IMR-90 (cell line): Measurements from ENCODE around the gene IFT74. TPM values are rescaled to one million over a fixed set of nuclear protein-coding genes. Genes with fewer than 3 reads are reported as not detected.

Experiments used
- ATAC-seq: fragments of 200-7000 bp; cut with Tn5 transposase; 2 replicates; pipeline ENCODE4 v1.9.1; 2020; ENCODE audit warnings: low read depth, mild to moderate bottlenecking, moderate library complexity
- BruUV-seq: library from RNA; stranded (reverse); fragments of 400-500 nt; replicated peaks from 2 replicates; lab custom pipeline; 2021; lab: Mats Ljungman, UMichigan
- CTCF ChIA-PET: fragments of 300-600 bp; formaldehyde crosslinking; extraction: SDS; loops from one replicate; lab custom pipeline; 2021; ENCODE audit warnings: antibody characterized with exemption; lab: Yijun Ruan, JAX
- POLR2A ChIA-PET: fragments of 300-600 bp; sonication (Branson Sonifier 250); formaldehyde crosslinking; loops from one replicate; lab custom pipeline; 2022; ENCODE audit warnings: antibody characterized with exemption; ENCODE audit not compliant: unreplicated experiment; lab: Charles Lee
- DNase-seq: peaks from one replicate; pipeline ENCODE4 v3.0.0; 2013
- H2AFZ ChIP-seq: replicated peaks from 2 replicates; pipeline ENCODE3; 2013; ENCODE audit warnings: low read length, mild to moderate bottlenecking; ENCODE audit not compliant: poor library complexity
- H2AK5ac ChIP-seq: 2 replicates; pipeline ENCODE4 v1.6.1; 2013; ENCODE audit warnings: low read depth, low read length, inconsistent platforms
- H2AK9ac ChIP-seq: replicated peaks from 2 replicates; pipeline ENCODE3; 2013; ENCODE audit warnings: mild to moderate bottlenecking, low read depth, low read length, moderate library complexity; ENCODE audit not compliant: poor library complexity
- H2BK120ac ChIP-seq: 2 replicates; pipeline ENCODE4 v1.6.1; 2013; ENCODE audit warnings: low read depth, low read length, inconsistent platforms
- H2BK15ac ChIP-seq: 3 replicates; pipeline ENCODE4 v1.6.1; 2013; ENCODE audit warnings: low read depth, low read length, inconsistent platforms
- H2BK20ac ChIP-seq: 2 replicates; pipeline ENCODE4 v1.6.1; 2013; ENCODE audit warnings: low read depth, mild to moderate bottlenecking, inconsistent platforms, low read length, moderate library complexity
- H2BK5ac ChIP-seq: 2 replicates; pipeline ENCODE4 v1.6.1; 2013; ENCODE audit warnings: mild to moderate bottlenecking, low read depth, low read length, inconsistent platforms; ENCODE audit not compliant: poor library complexity, severe bottlenecking
- H3K14ac ChIP-seq: replicated peaks from 2 replicates; pipeline ENCODE4 v1.6.1; 2013; ENCODE audit warnings: low read depth, low read length, inconsistent platforms
- H3K18ac ChIP-seq: 2 replicates; pipeline ENCODE4 v1.6.1; 2013; ENCODE audit warnings: low read depth, low read length, control low read depth
- H3K23ac ChIP-seq: 2 replicates; pipeline ENCODE4 v1.6.1; 2013; ENCODE audit warnings: low read depth, low read length, inconsistent platforms
- H3K27ac ChIP-seq: 2 replicates; pipeline ENCODE4 v1.5.1; 2013; ENCODE audit warnings: mild to moderate bottlenecking, control low read depth, low read length; ENCODE audit not compliant: insufficient read depth
- H3K27me3 ChIP-seq: 2 replicates; pipeline ENCODE4 v1.6.1; 2013; ENCODE audit warnings: low read length; ENCODE audit not compliant: control insufficient read depth, insufficient read depth
- H3K36me3 ChIP-seq: 2 replicates; pipeline ENCODE4 v1.6.1; 2013; ENCODE audit warnings: low read length, mixed read lengths; ENCODE audit not compliant: control insufficient read depth, insufficient read depth
- H3K4ac ChIP-seq: 2 replicates; pipeline ENCODE4 v1.6.1; 2013; ENCODE audit warnings: low read depth, low read length, inconsistent platforms
- H3K4me1 ChIP-seq: 2 replicates; pipeline ENCODE4 v1.6.1; 2013; ENCODE audit warnings: low read length, mixed read lengths; ENCODE audit not compliant: control insufficient read depth, insufficient read depth
- H3K4me2 ChIP-seq: 2 replicates; pipeline ENCODE4 v1.6.1; 2013; ENCODE audit warnings: low read depth, mild to moderate bottlenecking, control low read depth, low read length, moderate library complexity
- H3K4me3 ChIP-seq: 2 replicates; pipeline ENCODE4 v1.5.1; 2013; ENCODE audit warnings: low read depth, mild to moderate bottlenecking, control low read depth, low read length, moderate library complexity; ENCODE audit not compliant: insufficient read depth
- H3K56ac ChIP-seq: 2 replicates; pipeline ENCODE4 v1.6.1; 2013; ENCODE audit warnings: low read length, inconsistent platforms; ENCODE audit not compliant: insufficient read depth; ENCODE audit errors: extremely low read depth
- H3K79me1 ChIP-seq, 2 experiments: 2 replicates each; pipeline ENCODE4 v1.6.1; 2013; ENCODE audit warnings: low read length in 2 of 2, inconsistent platforms in 1 of 2, low read depth in 1 of 2
- H3K9ac ChIP-seq: 2 replicates; pipeline ENCODE4 v1.6.1; 2013; ENCODE audit warnings: low read depth, low read length, control low read depth
- H3K9me1 ChIP-seq: 2 replicates; pipeline ENCODE4 v1.6.1; 2013; ENCODE audit warnings: low read length, inconsistent platforms; ENCODE audit not compliant: insufficient read depth
- H3K9me3 ChIP-seq: 2 replicates; pipeline ENCODE4 v1.6.1; 2013; ENCODE audit warnings: low read length; ENCODE audit not compliant: control insufficient read depth, insufficient read depth
- H4K20me1 ChIP-seq: 2 replicates; pipeline ENCODE4 v1.6.1; 2013; ENCODE audit warnings: low read length, inconsistent platforms; ENCODE audit not compliant: insufficient read depth
- H4K5ac ChIP-seq: 2 replicates; pipeline ENCODE4 v1.6.1; 2013; ENCODE audit warnings: mild to moderate bottlenecking, low read depth, low read length, control low read depth
- H4K8ac ChIP-seq, 2 experiments: 2 replicates each; pipeline ENCODE4 v1.6.1; 2013; ENCODE audit warnings: low read depth in 2 of 2, low read length in 2 of 2, control low read depth in 1 of 2, inconsistent platforms in 1 of 2
- H4K91ac ChIP-seq: 2 replicates; pipeline ENCODE4 v1.6.1; 2013; ENCODE audit warnings: low read depth, low read length, inconsistent platforms; ENCODE audit not compliant: insufficient read depth
- BHLHE40 ChIP-seq: fragments of 150-350 bp; IDR thresholded peaks from 2 replicates; pipeline ENCODE4 v1.6.1; 2016; ENCODE audit warnings: mild to moderate bottlenecking, low read depth, low read length
- CEBPB ChIP-seq: IDR thresholded peaks from 2 replicates; pipeline ENCODE4 v1.6.1; 2012; ENCODE audit warnings: low read depth, low read length, improper control_type of control experiment
- CHD1 ChIP-seq: IDR thresholded peaks from 2 replicates; pipeline ENCODE4 v1.6.1; 2012; ENCODE audit warnings: low read depth, low read length, improper control_type of control experiment
- CTCF ChIP-seq: conservative IDR thresholded peaks from 2 replicates; pipeline ENCODE4 v1.5.1; 2012; ENCODE audit warnings: mild to moderate bottlenecking, low read depth, low read length, improper control_type of control experiment
- ELK1 ChIP-seq: fragments of 150-350 bp; IDR thresholded peaks from 2 replicates; pipeline ENCODE4 v1.6.1; 2016; ENCODE audit warnings: low read depth, mild to moderate bottlenecking, low read length, moderate library complexity, borderline replicate concordance
- MAZ ChIP-seq: IDR thresholded peaks from 2 replicates; pipeline ENCODE4 v1.6.1; 2012; ENCODE audit warnings: low read depth, mild to moderate bottlenecking, low read length, improper control_type of control experiment, moderate library complexity, borderline replicate concordance
- MXI1 ChIP-seq: IDR thresholded peaks from 2 replicates; pipeline ENCODE4 v1.6.1; 2012; ENCODE audit warnings: low read depth, mild to moderate bottlenecking, low read length, moderate library complexity, borderline replicate concordance
- POLR2A ChIP-seq: IDR thresholded peaks from 2 replicates; pipeline ENCODE4 v1.6.1; 2012; ENCODE audit warnings: mild to moderate bottlenecking, low read depth, low read length
- RAD21 ChIP-seq: IDR thresholded peaks from 2 replicates; pipeline ENCODE4 v1.6.1; 2012; ENCODE audit warnings: low read length, improper control_type of control experiment
- RCOR1 ChIP-seq: IDR thresholded peaks from 2 replicates; pipeline ENCODE4 v1.6.1; 2012; ENCODE audit warnings: mild to moderate bottlenecking, low read length, improper control_type of control experiment; ENCODE audit not compliant: insufficient replicate concordance
- SMC3 ChIP-seq: fragments of 150-350 bp; IDR thresholded peaks from 2 replicates; pipeline ENCODE4 v1.6.1; 2016; ENCODE audit warnings: low read depth, mild to moderate bottlenecking, antibody characterized with exemption, low read length, moderate library complexity
- USF2 ChIP-seq: fragments of 150-350 bp; IDR thresholded peaks from 2 replicates; pipeline ENCODE4 v1.6.1; 2017; ENCODE audit warnings: mild to moderate bottlenecking, antibody characterized with exemption, low read length, low read depth
- WGBS, 2 experiments: methylation state at CpG; one replicate each; pipeline versions ENCODE4 v1.1.5 to v1.1.7; 2013; ENCODE audit warnings: missing lambda C conversion rate in 2 of 2; ENCODE audit not compliant: insufficient read length in 1 of 2; ENCODE audit errors: extremely low coverage in 2 of 2; 5-methylcytosine and 5-hydroxymethylcytosine counted together
- dilution Hi-C: fragments of 300-500 bp; cut with HindIII; formaldehyde crosslinking; loops from one replicate; pipeline ENCODE4 v1.14.3; 2018; ENCODE audit warnings: low sequenced_read_pairs; ENCODE audit not compliant: unreplicated experiment
- in situ Hi-C: fragments of 300-500 bp; cut with MboI; formaldehyde crosslinking; loops from 3 replicates; pipeline ENCODE4 v1.14.3; 2019; ENCODE audit warnings: low sequenced_read_pairs, inconsistent platforms, mixed read lengths
- intact Hi-C: fragments of 100-400 bp; cut with micrococcal nuclease; formaldehyde crosslinking; loops from 2 replicates; pipeline ENCODE4 v1.10.0; 2022
- polyA plus RNA-seq, 3 experiments: library from polyadenylated mRNA; depleted of rRNA; stranded (reverse); fragments of >200 nt; gene quantifications; 2 replicates each; pipeline ENCODE4 v1.2.3, GENCODE V29; 2012; ENCODE audit warnings: low replicate concordance in 1 of 3
- total RNA-seq: library from RNA; depleted of rRNA; stranded (reverse); fragments of >200 nt; gene quantifications from 2 replicates; pipeline ENCODE4 v1.2.3, GENCODE V29; 2012

The IFT74 gene
- total and polyA plus RNA-seq, 2 of the 4 experiments (the other 2 are of a cell fraction): 4.6 to 12.2 TPM

GRCh38 chr9:27085456-27085855 lies 129.2 kb downstream of the IFT74 start:
- H3K4me2 ChIP-seq: no peak overlapping the region
- H3K4me1 ChIP-seq: peaks cover 18% of the 10 kb centered on the region
- no peaks in the 10 kb centered on the region for H3K27me3 ChIP-seq
- peak overlapping the region; percentile 59; the same call in 1 of the 2 replicates for H4K91ac ChIP-seq
- no peak overlapping the region for H3K9ac ChIP-seq
- H4K20me1 ChIP-seq: no peaks in the 10 kb centered on the region
- H3K79me1 ChIP-seq: no peaks in the 10 kb centered on the region
- no peak overlapping the region for H2AFZ ChIP-seq
- WGBS, 2 experiments: no CpG with 5 or more reads among the region's 5 CpGs
- H3K9me1 ChIP-seq: no peaks in the 10 kb centered on the region
- no peak overlapping the region for H2AK9ac ChIP-seq
- no TSS peak for BruUV-seq
- H3K4ac ChIP-seq: peak overlapping the region; percentile 68; the same call in 1 of the 2 replicates
- peak overlapping the region; percentile 73 for H2BK5ac ChIP-seq
- peak overlapping the region; percentile 57 for H3K14ac ChIP-seq
- 0 out of 2 replicates have a peak overlapping the region, but pooled peaks have one; percentile 5 for H3K56ac ChIP-seq
- H3K36me3 ChIP-seq: no peaks in the 10 kb centered on the region
- peak overlapping the region; percentile 79 for H2BK20ac ChIP-seq
- CTCF ChIA-PET: no interaction called here
- peak overlapping the region; percentile 56; the same call in 1 of the 2 replicates for H3K23ac ChIP-seq
- H3K9me3 ChIP-seq: no peaks in the 10 kb centered on the region
- ATAC-seq: no peak
- dilution Hi-C loops: no loop called here
- peak overlapping the region; percentile 93 for H2BK120ac ChIP-seq
- in situ Hi-C loops: no loop called here
- H4K8ac ChIP-seq: peak overlapping the region; percentile 17 to 53; a peak in 3 of 4 replicates
- no peak overlapping the region for H3K4me3 ChIP-seq
- POLR2A ChIA-PET: interaction anchor here (2.0 kb wide), 1 partner anchor 39 kb away, joined by 9 read pairs; no protein-coding TSS in a partner anchor
- peak overlapping the region; percentile 96; the same call in 1 of the 2 replicates for H3K18ac ChIP-seq
- H4K5ac ChIP-seq: peak overlapping the region; percentile 91; the same call in 1 of the 2 replicates
- intact Hi-C loops: loop anchor here (5.0 to 10.0 kb wide), 2 partner anchors 141 to 192 kb away; partner anchors contain the start of gene PLAA
- H3K27ac ChIP-seq: no peak overlapping the region
- DNase-seq: no peak
- TF ChIP-seq POLR2A: no peak
- TF ChIP-seq MXI1: no peak
- no peak for TF ChIP-seq CHD1
- no peak for TF ChIP-seq ELK1
- TF ChIP-seq MAZ: no peak
- no peak for TF ChIP-seq SMC3
- no peak for TF ChIP-seq CTCF
- TF ChIP-seq CEBPB: no peak
- no peak for TF ChIP-seq USF2
- no peak for TF ChIP-seq RAD21
- no peak for TF ChIP-seq RCOR1
- no peak for TF ChIP-seq BHLHE40
- no peak overlapping the region for H2AK5ac ChIP-seq
- peak overlapping the region; percentile 38; the same call in 2 of the 3 replicates for H2BK15ac ChIP-seq
